Measurements from ENCODE around the gene NAA35.
"Not testable (repeated sequence)": the region's sequence is repeated elsewhere in the genome, so short reads cannot be mapped to it uniquely, and the experiment has no call there.

Gene NAA35

DNA sequence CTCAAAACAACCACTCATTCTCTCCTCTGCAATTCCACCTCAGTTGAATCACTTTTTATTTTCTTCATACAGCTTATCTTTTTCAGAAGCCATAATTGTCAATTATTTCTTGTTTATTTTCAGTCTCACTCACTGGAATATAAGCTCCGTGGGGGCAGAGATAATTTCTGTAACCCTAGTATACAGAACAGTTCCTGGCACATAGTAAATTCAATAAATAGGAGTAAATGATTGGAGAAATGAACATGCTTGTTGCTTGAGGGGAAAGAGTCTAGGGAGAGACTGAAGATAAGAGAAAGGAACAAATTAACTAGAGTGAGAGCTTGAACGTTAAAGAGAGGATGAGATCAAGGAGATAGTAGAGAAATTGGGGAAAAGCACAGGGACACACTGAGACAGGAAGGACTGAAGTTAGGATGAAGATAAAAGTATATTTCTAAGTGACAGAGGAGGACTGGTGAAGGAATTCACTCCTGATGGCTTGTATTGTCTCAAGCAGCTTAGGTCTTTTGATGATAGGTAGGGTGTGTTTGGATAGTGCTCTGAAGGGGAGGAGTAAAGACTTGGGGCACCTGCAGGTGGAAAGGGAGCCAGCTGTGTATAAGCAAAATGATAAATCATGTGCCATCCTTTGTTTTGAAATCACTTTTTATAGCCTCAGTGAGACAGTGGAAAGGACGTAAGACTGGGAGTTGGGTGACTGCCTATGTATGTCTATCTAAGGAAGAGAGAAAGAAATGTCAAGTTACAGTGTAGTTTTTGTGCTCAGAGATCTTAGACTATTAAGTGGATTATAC, 2.2 kb downstream of the NAA35 start:
- no peak for FAIRE-seq
- no peak for DNase-seq (ENCODE audit: extremely low spot score, insufficient read length, low read depth)

DNA sequence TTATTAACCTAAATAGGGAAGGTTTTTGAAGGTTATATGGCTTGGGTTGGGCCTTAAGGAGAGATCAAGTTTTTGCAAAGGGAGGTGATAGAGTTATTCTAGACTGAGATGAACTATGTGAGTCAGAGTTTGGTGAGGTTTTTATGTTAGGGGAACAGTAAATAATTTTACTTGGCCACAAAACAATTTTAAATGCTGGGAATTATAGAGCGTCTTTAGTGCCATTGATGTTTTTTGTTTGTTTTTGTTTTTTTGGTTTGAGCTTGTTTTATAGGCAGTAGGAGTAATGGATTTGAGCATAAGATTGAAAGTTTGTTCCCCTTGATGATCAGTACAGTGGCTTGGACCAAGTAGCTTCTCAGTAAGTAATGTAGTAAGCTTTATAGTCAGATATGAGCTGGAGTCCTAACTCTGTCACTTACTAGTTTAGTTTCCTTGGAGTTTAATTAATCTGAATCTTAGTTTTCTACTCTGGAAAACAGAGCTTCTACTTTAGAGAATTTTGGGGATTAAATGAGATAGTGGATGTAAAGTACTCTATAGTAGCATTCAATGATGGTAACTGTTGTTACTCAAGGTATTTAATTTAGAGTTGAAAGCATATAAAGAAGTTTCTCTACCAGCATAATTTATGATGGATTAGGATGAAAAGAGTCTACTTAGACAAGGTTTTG, 2.9 kb downstream of the NAA35 start:
- DNase-seq (ENCODE audit: extremely low spot score, insufficient read length, low read depth) (no peak), FAIRE-seq (no peak)

DNA sequence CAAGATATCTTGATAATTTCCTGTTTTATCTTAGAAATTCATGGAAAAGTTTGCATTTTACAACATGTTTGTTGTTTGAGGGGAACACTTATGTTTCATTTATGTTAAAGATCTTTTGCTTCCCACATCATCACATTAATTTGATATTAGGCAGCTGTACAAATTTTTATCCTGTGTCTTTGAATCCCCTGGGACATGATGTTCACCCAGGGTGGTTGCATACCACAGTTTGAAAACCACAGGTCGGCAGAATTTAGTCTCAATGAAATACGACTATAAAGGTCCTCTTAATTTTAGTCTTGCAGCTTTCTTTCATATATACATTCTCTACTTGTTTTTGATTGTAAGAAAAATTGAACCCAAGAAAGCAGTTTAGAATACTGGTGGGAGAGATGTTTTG, 3.7 kb downstream of the NAA35 start:
- FAIRE-seq (no peak), DNase-seq (ENCODE audit: extremely low spot score, insufficient read length, low read depth) (no peak)

DNA sequence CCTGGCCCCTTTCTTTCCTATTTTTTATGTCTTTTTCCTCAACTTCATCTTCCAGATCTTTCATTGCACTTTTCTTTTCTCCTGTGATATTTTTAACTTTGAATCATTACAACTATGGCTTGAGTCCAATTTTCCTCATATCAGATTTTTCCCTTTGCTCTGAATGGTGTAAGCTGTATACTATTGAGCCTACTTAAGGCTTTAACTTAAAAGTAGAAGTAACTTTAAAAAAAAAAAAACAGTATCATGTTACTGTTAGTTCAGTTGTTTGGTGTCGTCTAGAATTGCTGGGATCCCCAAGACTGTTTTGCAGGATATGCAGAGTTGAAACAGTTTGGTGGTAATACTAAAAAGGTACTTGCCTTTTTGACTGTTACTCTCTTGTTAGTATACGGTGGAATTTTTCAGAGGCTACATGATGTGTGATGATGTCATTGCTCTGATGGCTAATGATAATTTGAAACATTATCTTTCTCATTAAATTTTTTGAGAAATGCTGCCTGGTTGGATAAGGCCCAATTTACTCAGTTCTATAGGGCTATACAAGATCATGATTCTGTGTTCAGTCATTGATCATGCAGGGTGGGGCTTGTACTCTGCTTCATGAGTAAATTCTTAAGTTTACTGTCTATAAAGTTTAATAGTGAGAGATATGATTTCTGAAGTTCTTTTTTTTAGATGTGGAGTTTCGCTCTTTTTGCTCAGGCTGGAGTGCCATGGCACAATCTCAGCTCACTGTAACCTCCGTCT, 8.8 kb downstream of the NAA35 start:
- no peak for FAIRE-seq
- DNase-seq (ENCODE audit: extremely low spot score, insufficient read length, low read depth) = no peak

DNA sequence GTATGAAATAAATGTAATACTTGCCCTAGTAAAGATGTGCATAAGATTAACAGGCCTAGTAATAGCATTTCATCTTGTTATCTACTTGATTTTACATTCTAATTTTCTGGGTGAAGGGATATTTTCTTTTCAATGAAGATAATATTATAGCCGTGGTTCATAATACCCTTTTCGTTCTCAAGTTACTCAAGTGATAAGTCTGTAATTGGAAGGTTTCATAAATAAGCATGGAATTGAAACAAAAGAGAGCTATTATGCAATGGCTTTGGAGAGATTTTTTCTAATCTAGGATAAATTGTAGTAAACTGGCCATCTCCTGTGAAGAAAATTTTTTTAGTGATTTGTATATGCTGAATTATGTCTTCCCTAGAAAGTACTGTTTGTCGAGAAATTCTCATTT, 19.0 kb downstream of the NAA35 start:
- FAIRE-seq (no peak), DNase-seq (ENCODE audit: extremely low spot score, insufficient read length, low read depth) (no peak)

DNA sequence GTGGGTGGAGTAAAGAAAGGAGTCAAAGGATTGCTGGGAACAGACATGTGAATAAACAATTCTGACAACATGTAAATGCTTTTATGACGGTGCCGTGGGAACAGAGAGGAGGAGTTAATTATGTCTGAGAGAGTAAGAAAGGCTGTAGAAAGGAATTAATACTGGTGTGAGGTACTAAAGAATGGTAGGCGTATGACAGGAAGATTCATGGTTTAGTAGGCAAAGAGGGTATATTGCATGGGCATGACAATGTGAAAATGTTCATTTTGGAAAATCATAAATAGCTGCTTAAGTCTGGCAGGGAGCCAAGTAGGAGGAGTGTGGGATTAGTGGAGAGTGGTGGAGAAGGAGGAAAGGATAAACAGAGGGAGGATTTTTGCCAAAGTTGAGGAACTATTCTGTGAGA, 19.7 kb downstream of the NAA35 start:
- no peak for FAIRE-seq
- DNase-seq (ENCODE audit: extremely low spot score, insufficient read length, low read depth) = no peak

DNA sequence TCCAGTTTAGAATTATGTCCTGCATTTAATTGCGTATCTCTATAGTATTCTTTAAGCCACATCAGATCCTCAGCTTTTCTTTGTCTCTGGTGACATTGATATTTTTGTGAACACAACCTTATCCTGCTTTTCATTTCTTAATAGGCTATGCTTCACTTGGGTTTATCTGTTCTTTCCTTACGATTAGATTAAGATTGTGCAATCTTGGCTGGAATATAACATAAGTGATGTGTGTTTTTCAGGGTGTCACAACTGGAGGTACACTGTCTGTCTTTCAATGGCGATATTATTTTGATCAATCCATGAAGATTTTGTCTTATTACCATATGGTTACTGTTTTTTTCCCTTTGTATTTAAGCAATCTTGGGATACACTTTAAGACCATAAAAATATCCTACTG, 23.6 kb downstream of the NAA35 start:
- no peak for DNase-seq (ENCODE audit: extremely low spot score, insufficient read length, low read depth)
- FAIRE-seq = no peak

DNA sequence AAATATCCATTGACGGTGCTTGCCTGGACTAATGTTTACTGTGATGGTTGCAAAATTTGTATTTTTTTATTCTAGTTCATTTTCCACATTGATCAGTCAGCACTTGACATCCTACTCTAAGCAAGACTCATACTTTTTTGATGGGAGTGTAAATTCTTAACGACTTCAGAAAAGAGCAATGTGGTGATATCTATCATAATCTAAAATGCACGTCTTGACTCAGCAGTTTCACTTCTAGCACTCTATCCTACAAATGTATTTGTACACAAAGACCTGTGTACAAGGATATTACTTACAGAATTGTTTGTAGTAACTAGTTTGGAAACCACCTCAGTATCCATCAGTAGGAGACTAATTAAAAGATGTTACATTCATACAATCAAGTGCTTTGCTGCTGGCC, 24.0 kb downstream of the NAA35 start:
- DNase-seq (ENCODE audit: extremely low spot score, insufficient read length, low read depth) = no peak
- no peak for FAIRE-seq

DNA sequence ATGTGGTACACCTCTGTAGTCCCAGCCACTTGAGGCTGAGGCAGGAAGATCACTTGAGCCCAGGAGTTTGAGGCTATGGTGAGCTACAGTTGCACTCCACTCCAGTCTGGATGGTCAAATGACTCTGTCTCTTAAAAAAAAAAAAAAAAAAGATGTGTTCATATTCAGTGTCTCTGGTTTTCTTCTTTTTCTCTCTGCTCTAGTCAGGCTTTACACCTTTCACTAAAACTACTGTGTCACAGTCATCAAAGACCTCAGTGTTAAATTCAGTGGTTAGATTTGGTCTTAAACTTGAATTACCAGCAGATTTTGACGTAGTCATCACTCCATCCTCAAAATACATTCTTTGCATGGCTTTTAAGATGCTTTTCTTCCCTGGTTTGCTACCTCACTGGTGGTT, 28.8 kb downstream of the NAA35 start:
- DNase-seq (ENCODE audit: extremely low spot score, insufficient read length, low read depth) (no peak), FAIRE-seq (no peak)

DNA sequence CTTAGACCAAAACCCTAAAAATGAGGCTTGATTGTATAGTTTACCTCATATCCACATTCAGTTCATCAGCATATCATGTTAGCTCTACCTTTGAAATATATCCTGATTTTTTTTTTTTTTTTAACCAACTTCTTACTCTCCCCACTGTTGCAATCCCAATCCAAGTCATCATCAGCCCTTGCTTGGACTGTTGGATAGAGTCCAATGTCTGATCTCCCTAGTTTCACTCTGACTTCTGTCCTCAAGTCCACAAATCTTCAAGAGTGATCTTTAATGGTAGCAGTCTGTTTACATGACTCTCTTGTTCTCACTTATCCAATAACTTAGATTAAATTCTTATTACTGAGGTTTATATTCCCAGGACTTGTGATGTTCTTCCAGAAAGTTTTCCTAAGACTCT, 30.8 kb downstream of the NAA35 start:
- DNase-seq (ENCODE audit: extremely low spot score, insufficient read length, low read depth) (no peak), FAIRE-seq (no peak)

DNA sequence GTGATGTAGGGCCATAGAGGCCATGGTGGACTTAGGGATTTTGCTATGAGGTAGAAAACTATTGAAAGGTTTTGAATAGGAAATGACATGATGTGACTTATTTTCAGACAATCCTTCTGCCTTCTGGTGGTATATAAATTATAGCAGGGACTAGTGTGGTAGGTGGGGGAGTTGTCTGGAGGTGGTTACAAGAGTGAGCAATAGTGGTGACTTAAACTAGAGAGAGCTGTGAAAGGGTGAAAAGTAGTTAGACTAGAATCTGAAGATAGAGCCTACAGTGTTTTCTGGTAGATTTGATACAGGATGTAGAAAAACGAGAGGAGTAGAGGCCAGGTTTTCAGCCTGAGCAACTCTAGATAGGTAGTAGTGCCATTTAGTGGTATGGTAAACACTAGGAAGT, 32.3 kb downstream of the NAA35 start:
- FAIRE-seq (no peak), DNase-seq (ENCODE audit: extremely low spot score, insufficient read length, low read depth) (no peak)

DNA sequence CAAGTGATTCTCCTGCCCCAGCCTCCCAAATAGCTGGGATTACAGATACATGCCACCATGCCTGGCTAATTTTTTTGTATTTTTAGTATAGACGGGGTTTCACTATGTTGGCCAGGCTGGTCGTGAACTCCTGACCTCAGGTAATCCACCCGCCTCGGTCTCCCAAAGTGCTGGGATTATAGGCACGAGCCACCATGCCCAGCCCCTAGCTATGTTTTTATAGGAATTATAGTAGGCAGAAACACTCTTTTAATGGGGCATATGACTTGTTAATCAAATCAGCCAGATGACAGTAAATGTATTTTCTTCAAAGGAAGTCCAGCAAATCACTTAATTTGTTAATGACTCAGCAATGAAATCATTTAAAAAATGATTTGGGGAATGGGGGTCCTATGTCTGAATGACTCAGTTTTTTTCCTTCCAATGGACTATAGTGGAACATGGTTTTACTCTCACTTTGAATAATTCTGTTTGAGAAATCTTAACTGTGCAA, 33.2 kb downstream of the NAA35 start:
- DNase-seq (ENCODE audit: extremely low spot score, insufficient read length, low read depth); FAIRE-seq: not testable (repeated sequence)

DNA sequence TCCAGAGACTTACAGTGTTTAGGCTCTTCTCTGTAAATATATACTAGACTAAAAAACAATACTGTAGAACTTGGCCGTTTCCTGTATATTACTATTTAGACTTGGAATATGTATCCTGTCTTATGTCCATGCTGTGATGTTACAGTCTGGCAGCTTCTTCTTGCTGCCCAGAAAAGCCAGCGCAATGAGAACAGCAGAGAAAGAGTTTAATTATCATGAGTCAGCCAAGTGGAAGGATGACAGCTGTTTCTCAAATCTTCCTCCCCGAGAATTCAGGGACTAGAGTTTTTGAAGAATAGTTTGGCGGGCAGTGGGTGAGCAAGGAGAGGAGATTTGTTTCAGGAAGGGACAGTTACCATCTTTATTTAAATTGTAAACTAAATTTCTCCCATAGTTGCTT, 37.5 kb downstream of the NAA35 start:
- no peak for DNase-seq (ENCODE audit: extremely low spot score, insufficient read length, low read depth)
- no peak for FAIRE-seq

DNA sequence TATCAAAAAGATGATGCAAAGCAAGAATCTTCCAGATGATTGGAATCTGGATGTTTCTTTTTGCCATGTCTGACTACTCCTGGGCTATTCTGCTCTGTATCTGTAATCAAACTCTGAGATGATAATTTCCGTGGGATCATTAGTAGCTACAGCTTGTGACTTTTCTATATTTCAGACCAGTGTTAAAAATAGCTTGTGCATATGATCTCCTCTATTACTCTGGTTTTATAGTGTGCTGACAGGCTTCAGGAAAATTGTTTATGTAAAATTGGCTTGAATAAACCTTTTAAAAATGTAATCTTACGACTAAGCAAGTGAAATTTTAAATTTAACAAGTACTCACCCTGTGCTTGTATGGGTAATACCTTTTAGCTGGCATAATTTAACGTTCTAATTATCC, 40.4 kb downstream of the NAA35 start:
- DNase-seq (ENCODE audit: extremely low spot score, insufficient read length, low read depth) = no peak
- no peak for FAIRE-seq

DNA sequence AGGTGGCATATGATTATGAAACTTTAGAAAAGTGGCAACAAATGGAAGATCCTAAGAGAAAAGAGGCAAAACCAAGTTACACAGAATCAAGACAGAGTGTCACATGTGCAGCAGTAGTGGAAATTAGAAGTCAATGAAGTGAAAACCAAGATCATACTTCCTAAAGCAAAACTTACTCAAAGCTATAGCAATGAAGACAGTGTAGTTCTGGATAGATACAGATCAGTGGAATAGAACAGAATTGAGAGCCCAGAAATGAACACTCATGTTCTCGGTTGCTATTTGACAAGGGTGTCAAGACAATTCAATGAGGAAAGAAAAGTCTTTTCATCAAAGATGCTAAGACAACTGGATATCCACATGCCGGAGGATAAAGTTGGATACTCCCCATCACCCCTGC, 43.5 kb downstream of the NAA35 start:
- DNase-seq (ENCODE audit: extremely low spot score, insufficient read length, low read depth) = no peak
- no peak for FAIRE-seq

DNA sequence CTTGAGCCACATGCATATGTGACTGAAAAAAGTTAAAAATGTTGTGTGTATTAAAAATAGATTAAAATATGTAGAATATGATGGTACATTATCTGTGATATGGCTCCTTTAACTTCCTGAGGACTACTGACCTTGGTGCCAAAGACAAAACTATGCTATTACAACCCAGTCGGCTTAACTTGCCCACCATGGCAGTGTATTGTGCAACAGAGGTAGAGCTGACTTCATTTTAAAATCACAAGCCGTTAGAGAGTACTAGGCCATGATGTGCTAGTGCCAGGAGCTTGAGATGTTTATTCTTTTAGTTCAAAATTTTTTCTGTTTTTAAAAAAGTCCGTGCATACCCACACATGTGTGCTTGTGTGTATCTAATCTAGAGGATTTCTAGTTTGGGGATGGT, 46.3 kb downstream of the NAA35 start:
- no peak for FAIRE-seq
- DNase-seq (ENCODE audit: extremely low spot score, insufficient read length, low read depth) = no peak

DNA sequence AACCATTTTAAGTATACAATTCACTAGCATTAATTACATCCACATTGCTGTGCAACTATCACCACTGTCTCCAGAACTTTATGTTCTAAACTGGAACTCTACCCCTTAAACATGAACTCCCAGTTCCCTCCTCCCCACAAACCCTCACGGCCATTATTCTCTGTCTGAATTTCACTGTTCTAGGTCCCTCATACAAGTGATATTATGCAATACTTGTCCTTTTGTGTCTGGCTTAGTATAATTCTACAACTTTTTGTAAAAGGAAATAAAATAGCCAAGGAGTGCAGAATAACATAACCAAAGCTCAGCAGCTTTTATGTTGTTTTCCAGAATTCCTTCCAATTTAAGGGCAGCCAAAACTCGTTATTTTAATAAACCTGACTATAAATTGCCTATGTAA, 53.2 kb downstream of the NAA35 start:
- peak; percentile 45 for FAIRE-seq
- no peak for DNase-seq (ENCODE audit: extremely low spot score, insufficient read length, low read depth)

DNA sequence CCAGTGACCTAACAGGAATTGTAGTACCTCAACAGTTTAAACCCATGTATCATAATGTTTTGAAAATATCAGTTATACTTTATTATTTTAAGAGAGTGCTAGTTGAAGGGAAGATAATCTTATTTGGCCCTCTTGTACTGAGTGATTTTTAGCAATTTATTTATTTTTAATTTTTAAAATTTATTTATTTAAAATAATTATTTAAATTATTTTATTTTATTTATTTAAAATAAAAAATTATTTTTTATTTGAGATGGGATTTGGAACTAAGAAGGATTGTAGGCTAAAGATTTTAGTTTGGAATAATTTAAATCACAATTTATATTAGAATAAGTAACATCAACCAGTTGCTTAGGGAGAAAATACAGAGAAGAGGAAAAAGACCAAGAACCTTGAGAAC, 54.2 kb downstream of the NAA35 start:
- DNase-seq (ENCODE audit: extremely low spot score, insufficient read length, low read depth) (no peak), FAIRE-seq (no peak)

DNA sequence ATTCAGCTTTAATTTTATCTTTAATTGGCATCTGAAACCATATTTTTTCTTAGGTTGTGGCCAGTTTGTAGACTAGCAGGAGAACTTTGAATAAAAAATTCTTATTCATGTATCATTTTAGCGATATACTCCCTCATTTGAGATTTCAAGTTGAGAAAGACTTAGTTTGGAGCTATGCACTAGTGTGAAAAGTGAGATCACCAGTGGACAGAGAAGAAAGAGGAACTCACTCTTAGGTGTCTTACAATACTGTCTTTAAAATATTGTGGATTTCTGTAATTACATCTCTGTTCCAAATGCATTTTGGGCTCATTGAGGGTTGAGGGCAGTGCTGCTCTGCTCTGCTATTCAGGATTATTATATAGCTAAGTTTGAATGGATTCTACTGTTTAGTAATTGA, 54.7 kb downstream of the NAA35 start:
- FAIRE-seq (no peak), DNase-seq (ENCODE audit: extremely low spot score, insufficient read length, low read depth) (no peak)

DNA sequence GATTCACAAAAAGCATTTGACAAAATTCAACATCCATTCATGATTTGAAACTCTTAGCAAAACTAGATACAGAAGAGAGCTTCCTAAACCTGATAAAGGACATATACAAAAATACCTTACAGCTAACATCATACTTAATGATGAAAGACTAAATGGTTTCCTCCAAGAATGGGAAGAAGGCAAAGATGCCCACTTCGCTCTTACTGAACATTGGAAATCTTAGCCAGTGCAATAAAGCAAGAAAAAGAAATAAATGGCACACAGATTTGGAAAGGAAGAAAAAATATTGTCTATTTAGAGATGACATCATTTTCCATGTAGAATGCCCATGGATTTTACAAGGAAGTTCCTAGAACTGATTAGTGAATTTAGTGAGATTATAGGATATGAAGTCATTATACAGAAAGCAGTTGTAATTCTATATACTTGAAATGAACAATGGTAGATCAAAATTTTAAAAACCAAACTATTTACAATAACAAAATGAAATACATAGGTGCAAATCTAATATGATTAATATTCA, 64.4 kb downstream of the NAA35 start:
- DNase-seq (ENCODE audit: extremely low spot score, insufficient read length, low read depth) = no peak
- FAIRE-seq = no peak

DNA sequence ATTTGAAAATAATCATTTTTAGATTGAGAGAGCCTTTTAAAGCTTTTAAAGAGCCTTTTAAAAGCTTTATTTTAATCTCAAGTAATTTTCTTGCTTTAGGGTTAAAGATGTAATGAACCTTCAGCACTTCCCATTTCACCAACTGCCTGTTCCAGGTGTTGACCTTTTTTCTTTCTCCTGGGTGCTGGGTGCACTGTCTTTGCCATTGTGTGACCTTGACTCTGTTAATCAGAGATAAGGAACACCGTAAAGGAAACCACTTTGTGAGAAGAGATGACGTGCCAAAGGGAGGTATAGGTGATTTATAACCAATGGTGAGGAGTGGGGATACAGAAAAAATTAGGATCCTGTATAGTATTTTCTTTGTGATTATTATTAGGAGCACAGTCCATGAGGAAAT, 68.2 kb downstream of the NAA35 start:
- DNase-seq (ENCODE audit: extremely low spot score, insufficient read length, low read depth) (no peak), FAIRE-seq (no peak)

Data from GM18507 (cell line).